Activated T-cell treated with anti-CD3 and anti-CD28 coated beads, Interleukin-2, amount 50 U/mL, for 24 hours (primary cell): ENCODE data around the gene TOP2A.

Experiments
- DNase-seq: peaks from one replicate; pipeline ENCODE4 v3.0.0-alpha.2; 2020
- H3K27ac Mint-ChIP-seq: 2 replicates; pipeline ENCODE4 v1.8.0; 2020; ENCODE audit warnings: mild to moderate bottlenecking, mixed read lengths
- H3K27me3 Mint-ChIP-seq: 2 replicates; pipeline ENCODE4 v1.8.0; 2020; ENCODE audit warnings: mixed read lengths
- H3K36me3 Mint-ChIP-seq: 2 replicates; pipeline ENCODE4 v1.8.0; 2020; ENCODE audit warnings: low read depth, mixed read lengths
- H3K4me1 Mint-ChIP-seq: 2 replicates; pipeline ENCODE4 v1.8.0; 2020; ENCODE audit warnings: low read depth, mixed read lengths
- H3K4me3 Mint-ChIP-seq: 2 replicates; pipeline ENCODE4 v1.8.0; 2020; ENCODE audit warnings: mild to moderate bottlenecking, moderate library complexity, mixed read lengths
- H3K9me3 Mint-ChIP-seq: 2 replicates; pipeline ENCODE4 v1.8.0; 2020; ENCODE audit warnings: mixed read lengths

Gene TOP2A

DNA sequence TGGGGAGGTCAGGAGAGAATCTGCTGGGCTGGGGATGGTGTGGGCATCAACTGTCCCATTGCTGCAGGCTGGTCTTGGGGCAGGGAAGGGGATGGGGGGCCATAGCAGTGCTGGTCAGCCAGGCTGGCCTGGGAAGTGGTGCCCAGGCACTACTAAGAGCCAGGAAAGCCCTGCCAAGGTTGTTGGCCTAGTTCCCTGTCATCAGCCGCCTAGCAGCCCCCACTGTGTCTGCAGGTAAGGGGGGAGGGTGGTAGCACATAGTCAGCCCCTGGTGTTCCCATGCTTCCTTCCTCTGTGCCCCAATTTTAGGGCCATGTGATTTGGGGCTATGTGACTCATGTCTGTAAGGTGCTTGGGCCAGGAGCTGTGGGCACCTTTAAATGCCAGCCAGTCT, 70.9 kb downstream of the TOP2A start:
- H3K4me3 Mint-ChIP-seq, result no peak overlapping the region
- H3K36me3 Mint-ChIP-seq, result peaks cover 42% of the 10 kb centered on the region
- H3K27me3 Mint-ChIP-seq, result no peaks in the 10 kb centered on the region
- H3K27ac Mint-ChIP-seq, result peak overlapping the region; percentile 76
- H3K9me3 Mint-ChIP-seq, result no peaks in the 10 kb centered on the region
- no peak for DNase-seq
- peaks cover 71% of the 10 kb centered on the region for H3K4me1 Mint-ChIP-seq

DNA sequence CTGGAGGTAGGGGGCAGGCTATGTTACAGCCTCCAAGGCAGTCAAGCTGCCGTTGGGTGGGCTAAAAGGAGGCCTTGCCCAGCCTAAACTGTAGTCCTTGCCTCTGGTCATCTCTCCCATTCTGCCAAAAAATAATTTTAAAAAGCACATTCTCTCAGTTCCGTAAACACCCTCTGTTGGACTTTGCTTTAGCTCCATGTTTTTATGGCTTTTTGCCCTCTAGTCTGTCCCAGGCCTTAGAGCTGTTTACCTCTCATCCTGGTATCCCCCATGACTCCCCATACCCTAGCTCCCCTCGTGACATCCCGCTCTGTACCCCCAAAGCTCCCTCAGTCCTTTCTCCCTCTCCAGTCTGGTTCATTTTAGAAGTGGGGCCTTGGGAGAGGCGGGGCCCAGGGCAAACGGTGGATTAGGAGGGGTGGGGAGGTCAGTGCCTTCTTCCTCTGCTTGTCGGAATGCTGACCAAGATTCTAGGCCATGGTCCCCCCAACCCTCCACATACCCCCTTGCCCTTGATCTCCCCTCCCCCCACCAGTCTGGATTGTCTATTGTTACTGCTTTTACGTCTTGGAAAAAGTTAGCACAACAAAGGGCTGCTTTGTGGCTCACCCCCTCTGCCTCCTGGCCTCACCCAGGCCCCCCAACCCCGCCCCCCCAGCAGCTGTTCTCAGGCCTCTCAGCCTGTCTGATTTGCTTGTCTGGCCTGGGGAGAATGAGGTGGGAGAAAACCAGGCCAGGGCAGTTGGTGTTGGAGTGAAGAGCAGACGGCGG, 71.5 kb downstream of the TOP2A start:
- Mint-ChIP-seq H3K4me3 (no peak overlapping the region), H3K4me1 (peaks cover 68% of the 10 kb centered on the region), H3K9me3 (no peaks in the 10 kb centered on the region)

DNA sequence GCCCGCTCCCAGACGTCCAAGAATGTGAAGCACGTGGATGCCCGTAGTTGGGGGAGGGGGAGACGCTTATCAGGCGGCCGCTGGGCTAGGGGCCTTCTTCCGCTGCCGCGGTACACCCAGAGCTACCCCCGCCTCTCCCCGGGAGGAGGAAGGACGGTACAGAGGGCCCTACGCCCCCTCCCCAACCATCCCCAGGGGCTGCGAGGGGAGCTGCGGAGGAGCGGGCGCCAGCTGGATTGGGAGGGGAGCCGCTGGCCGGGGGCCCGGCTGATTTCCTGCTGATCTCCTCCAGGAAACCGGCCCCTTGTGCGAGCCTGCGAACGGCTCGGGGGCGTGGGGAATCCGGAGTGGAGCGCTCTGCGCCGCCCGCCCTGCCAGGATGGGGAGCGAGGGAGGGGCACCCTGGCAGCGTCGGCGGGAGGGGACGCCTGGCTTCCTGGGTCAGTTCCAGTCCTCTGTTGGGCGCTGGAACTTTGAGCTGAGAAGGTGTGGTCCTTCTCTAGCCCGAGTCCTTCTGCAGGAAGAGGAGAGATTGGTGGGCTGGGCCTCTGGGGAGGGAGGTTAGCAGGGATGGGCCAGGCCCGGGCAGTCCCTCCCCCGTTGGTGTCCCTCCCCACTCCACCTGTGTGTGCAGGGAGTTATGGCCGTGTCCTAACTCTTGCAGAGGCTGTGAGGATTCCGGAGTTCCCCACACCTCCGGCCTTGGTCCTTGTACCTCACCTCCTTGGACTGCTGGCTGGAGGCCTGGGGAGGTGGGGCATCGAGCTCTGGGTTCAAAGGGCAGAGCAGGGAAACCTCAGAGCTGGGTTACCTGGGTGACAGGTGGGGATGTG, 72.3 kb downstream of the TOP2A start:
- H3K27ac Mint-ChIP-seq, result peak overlapping the region; percentile 83
- H3K4me3 Mint-ChIP-seq, result peak overlapping the region; percentile 71
- DNase-seq, result peak; percentile 54
- no peaks in the 10 kb centered on the region for H3K9me3 Mint-ChIP-seq
- H3K4me1 Mint-ChIP-seq, result peaks cover 74% of the 10 kb centered on the region
- H3K27me3 Mint-ChIP-seq, result no peaks in the 10 kb centered on the region
- H3K36me3 Mint-ChIP-seq, result peaks cover 36% of the 10 kb centered on the region

More for the DNA sequence above, 71.5 kb downstream of the TOP2A start:
- no peaks in the 10 kb centered on the region for H3K27me3 Mint-ChIP-seq
- peak overlapping the region; percentile 83 for H3K27ac Mint-ChIP-seq
- peaks cover 37% of the 10 kb centered on the region for H3K36me3 Mint-ChIP-seq
- no peak for DNase-seq

DNA sequence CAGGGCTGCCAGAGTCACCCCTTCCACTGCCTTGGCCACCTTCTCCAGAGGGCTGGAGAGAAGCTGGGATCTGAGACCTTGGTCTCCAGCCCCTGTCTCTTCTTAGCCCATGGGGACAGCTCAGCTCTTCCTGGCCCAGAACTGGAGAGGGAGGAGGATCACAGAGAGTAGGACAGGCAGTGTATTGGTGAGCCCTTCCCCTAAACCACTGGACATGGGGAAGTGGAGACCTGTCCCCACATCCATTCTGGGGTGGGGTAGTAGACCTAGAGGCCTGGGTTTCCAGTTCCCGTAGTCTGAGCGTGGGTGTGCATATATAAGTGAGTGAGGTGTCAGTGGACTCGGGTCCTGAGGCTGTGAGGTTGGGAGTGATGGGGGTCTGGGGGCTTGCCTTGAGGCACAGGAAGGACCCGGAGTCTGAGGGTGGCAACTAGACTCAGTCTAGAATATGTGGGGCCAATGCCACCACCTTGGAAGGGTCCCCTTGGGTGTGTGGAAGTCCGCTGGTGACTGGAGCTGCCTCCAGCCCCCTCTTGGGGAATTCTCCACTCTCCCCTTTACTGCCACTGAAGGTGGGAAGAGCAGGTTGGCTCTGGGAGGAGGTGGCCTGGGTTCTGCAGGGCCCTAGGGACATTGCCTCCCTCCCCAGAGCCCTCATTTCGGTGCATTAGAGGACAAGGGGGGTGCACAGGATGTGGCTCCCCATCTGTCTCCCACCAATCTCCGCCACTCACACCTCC, 73.1 kb downstream of the TOP2A start:
- H3K9me3 Mint-ChIP-seq, result no peaks in the 10 kb centered on the region
- H3K4me3 Mint-ChIP-seq, result peak overlapping the region; percentile 71
- peak overlapping the region; percentile 82 for H3K27ac Mint-ChIP-seq
- H3K27me3 Mint-ChIP-seq, result no peaks in the 10 kb centered on the region
- H3K4me1 Mint-ChIP-seq, result peaks cover 73% of the 10 kb centered on the region
- peaks cover 33% of the 10 kb centered on the region for H3K36me3 Mint-ChIP-seq
- no peak for DNase-seq

DNA sequence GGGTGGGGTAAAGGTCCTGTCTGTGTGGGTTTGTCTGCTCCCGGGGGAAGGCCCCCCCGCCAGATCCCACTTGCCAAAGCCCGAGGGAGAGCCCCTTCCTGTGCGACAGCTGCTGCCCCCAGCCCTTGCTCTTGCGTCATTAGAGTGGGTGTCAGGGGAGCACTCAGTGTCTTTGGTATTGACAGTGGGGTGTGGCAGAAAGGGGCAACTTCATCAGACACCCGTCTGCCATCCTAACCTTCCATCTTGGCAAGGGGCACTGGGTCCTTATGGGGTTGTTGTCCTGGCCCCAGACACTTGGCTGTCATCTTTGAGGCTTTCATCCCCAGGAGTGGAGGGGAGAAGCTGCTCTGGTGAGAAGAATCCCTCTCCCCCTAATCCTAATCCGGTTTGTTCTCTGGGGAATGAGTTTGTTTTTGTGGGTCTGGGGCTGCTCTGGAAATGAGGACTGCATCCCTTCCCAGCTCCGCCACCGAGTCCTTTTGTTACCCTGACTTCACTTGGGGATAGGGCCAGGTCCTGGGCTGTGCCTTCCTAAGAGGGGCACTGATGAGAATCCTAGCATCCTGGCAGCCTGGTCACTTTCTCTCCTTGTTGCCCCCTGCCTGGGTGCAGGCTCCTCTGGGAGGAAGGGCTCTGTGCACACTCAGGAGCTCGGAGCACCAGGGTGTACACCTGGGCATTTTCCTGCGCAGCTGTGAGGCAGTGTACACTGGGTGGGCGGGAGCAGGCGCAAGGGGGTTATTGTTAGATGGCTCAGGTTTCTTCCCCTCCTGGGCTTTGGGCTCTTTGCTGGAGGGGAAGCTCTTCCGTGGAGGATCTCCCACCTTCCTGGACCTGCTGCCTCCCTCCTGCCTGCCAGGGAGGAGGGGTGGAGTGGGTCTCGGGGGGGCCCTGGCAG, 74.2 kb downstream of the TOP2A start:
- Mint-ChIP-seq H3K4me1 (peaks cover 76% of the 10 kb centered on the region), H3K27me3 (no peaks in the 10 kb centered on the region), H3K4me3 (peak overlapping the region; percentile 53), H3K36me3 (peaks cover 31% of the 10 kb centered on the region), H3K27ac (peak overlapping the region; percentile 82), H3K9me3 (no peaks in the 10 kb centered on the region)
- no peak for DNase-seq

DNA sequence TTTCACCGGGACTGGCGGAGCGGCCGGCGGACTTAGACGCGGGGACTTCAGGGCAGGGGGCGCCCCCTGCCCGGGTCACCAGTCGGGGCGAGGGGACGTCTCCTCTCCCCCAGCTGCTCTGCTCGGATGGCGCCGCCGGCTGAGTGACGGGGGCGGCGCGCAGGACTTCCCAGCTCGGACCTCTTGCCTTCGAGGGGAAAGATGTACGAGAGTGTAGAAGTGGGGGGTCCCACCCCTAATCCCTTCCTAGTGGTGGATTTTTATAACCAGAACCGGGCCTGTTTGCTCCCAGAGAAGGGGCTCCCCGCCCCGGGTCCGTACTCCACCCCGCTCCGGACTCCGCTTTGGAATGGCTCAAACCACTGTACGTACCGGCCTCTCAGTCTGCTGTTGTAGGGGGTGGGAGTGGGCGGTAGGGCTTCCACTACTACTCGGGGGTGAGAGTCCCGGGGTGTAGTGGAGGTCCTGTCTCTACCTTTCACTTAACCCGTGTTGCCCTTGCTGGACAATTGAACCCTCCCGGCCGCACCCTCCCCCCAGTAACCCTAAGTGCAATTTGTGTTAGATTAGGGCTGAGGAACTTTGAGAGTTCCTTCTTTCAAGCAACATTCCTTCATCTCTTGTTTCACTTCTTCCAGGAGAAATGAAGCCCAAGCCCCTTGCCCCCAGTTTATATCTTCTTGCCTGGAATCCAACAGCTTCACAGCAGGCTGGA, 75.0 kb downstream of the TOP2A start:
- Mint-ChIP-seq H3K27me3 (no peaks in the 10 kb centered on the region), H3K27ac (peak overlapping the region; percentile 77), H3K4me1 (peaks cover 76% of the 10 kb centered on the region), H3K9me3 (no peaks in the 10 kb centered on the region), H3K4me3 (peak overlapping the region; percentile 53), H3K36me3 (peaks cover 34% of the 10 kb centered on the region)
- DNase-seq, result no peak

DNA sequence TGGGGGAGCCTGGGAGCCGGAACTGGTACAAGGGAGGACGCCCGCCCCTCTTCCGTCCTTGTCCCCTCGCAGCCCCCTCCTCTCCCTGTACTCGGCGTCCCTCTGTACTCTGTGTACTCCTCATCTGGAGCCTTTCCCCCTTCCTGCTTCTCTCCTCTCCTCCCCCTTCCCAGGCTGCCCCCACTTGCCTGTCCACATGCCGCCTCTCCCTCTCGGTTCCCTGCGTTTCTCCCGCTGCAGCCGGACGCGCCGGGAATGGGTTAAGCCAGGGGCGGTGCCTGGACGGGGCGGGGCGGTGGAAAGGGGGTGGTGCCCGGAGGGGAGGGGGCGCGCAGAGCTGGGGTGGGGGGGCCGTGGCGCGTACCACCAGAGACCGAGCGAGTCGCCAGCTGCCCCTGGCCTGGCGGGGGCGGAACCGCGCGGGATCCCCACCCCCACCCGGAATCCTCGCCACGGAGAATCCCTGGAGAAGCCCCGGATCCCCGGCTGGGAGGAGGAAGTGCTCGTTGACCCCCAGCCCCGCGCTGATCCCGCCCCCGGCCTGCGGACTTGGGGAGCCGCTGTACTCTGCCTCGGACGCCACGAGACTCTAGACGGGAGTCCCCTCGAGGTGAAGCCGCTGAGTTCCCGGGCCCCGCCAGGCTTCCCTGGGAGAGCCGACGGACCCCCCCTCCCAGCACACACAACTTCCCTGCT, 75.7 kb downstream of the TOP2A start:
- H3K9me3 Mint-ChIP-seq, result no peaks in the 10 kb centered on the region
- no peaks in the 10 kb centered on the region for H3K27me3 Mint-ChIP-seq
- H3K4me3 Mint-ChIP-seq, result peak overlapping the region; percentile 61
- peaks cover 41% of the 10 kb centered on the region for H3K36me3 Mint-ChIP-seq
- DNase-seq, result no peak
- peaks cover 76% of the 10 kb centered on the region for H3K4me1 Mint-ChIP-seq
- H3K27ac Mint-ChIP-seq, result peak overlapping the region; percentile 71

DNA sequence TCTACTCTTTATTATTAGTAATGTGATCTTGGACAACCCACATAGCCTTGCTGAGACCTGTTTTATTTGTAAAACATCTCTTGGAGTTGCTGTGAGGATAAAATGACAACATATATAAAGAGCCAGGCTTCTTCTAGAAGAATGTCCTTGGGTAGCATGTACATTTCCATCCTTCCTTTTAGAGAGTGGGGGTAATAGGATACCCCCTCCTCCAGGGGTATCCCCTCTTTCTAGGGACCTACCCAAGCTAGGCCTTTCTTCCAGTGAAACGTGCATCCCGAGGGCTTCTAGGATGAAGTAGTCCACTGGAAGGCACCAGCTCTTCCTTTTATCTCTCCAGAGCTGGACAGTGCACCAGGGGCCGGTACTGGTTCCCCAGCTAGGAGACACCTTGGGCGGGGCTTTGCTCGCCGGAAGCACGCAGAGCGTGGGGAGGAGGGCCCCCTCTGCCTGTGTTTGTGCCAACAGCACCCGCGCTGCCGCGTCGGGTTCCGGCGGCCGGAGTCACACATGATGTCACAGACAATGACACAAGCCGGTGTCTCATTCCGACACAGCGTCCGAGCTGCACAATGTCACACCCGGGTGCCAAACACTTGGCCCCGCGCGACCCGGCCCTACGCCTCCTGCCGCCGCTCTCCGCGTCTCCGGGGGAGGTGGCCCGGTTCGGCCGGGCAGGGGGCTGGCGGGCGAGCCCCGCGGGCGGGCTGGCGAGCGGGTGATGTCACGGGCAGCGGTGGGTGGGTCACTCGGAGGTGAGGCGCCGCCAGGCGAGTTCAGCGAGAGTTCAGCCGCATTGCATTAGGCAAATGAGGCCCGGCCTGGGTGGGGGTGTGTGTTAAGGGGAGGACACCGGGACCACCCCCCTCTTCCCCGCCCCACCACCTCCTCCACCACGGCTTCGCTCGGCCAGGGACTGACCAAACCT, 76.6 kb downstream of the TOP2A start:
- Mint-ChIP-seq H3K4me3 (peak overlapping the region; percentile 61), H3K36me3 (peaks cover 43% of the 10 kb centered on the region), H3K9me3 (no peaks in the 10 kb centered on the region), H3K27ac (peak overlapping the region; percentile 85), H3K4me1 (peaks cover 73% of the 10 kb centered on the region), H3K27me3 (no peaks in the 10 kb centered on the region)
- DNase-seq, result peak; percentile 85

DNA sequence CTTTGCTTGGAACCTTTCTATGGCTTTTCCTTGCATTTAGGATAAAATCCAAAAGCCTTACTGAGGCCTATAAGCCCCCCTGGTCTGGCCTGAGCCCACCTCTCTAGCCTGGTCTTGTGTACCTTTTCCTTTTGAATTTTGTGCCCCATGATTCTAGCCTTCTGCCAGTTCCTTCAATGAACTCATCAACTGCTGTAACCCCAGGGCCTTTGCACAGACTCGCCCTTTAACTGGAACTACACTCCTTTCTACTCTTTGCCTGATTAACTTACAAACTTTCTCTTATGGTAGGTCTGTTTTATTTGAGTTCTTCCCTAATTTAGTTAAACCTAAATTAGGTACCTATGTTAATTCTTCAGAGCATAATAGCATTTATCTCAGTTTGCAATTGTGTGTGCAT, 77.4 kb downstream of the TOP2A start:
- no peak overlapping the region for H3K4me3 Mint-ChIP-seq
- peaks cover 43% of the 10 kb centered on the region for H3K36me3 Mint-ChIP-seq
- DNase-seq, result no peak
- peaks cover 65% of the 10 kb centered on the region for H3K4me1 Mint-ChIP-seq
- no peaks in the 10 kb centered on the region for H3K9me3 Mint-ChIP-seq
- H3K27ac Mint-ChIP-seq, result peak overlapping the region; percentile 30
- H3K27me3 Mint-ChIP-seq, result no peaks in the 10 kb centered on the region

DNA sequence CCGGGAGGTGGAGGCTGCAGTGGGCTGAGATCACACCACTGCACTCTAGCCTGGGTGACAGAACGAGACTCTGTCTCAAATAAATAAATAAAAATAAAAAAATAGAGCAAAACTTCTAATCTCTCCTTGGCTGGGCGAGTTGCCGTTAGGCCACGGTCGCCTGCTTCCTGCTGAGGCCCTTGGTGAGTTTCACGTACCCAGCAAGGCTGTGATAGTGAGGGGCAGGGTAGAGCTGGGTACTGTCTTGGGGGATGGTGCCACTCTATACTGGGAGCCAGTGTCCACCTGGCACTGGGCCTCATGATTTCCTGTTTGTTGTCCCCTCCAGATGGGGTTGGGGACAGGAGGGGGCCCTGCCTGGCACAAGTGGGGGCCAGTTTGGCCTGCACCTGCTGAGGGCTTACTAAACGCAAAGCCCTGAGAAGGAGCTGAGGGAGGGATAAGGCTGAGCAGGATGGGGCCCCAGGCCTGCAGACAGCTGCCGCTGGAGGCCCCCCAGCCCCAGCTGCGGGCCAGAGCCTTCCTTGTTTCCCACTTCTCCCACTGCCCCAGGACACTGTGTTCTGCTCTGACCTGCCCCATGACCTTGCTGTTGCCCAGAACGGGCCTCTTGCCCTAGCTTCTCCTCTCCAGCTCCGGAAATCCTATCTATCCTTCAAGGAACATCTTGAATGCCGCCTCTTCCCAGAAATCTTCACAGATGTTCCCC, 78.6 kb downstream of the TOP2A start:
- H3K9me3 Mint-ChIP-seq, result no peaks in the 10 kb centered on the region
- H3K4me3 Mint-ChIP-seq, result no peak overlapping the region
- no peaks in the 10 kb centered on the region for H3K27me3 Mint-ChIP-seq
- peaks cover 52% of the 10 kb centered on the region for H3K36me3 Mint-ChIP-seq
- DNase-seq, result no peak
- peaks cover 65% of the 10 kb centered on the region for H3K4me1 Mint-ChIP-seq
- peak overlapping the region; percentile 66 for H3K27ac Mint-ChIP-seq
